Measurements from ENCODE around the gene ATP8B1.

Gene ATP8B1

DNA sequence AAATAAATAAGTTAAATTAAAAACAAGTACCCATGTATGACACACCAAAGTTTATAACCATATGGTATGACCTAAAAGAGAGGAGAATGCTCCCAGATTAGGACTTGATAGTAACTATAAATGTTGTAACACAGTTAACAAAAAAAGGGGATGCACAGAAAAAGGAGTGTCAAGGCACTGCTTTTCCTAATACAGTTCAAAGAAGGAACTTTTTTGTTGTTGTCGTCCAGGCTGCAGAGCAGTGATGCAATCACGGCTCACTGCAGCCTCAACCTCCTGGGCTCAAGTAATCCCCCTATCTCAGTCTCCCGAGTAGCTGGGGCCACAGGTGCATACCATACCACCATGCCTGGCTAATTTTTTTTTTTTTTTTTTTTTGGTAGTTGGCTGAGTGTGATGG lies 184.2 kb downstream of the ATP8B1 start:
- no peak for DNase-seq (ENCODE audit: low read depth)

DNA sequence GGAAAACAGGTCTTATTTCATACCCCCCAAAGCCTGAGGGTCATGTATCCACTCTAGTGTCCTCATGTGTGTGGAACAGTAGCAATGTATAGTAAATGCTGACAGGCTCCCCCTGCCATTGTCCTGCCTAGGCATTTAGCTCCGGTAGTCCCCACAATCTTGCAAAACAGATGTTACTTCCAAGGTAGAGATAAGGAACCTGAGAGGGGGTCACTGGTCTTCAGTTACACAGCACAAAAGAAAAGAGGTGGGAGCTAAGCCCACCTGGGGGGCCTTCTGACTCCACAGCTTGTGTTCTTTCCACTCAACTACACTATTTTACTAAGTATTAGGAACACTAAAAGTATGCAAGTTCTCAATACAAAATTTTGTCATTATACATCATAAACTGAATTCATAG lies 199.2 kb downstream of the ATP8B1 start:
- DNase-seq (ENCODE audit: low read depth): no peak
